Endodermal cell (in vitro differentiated cells): Measurements from ENCODE around the gene FILIP1L. TPM values are rescaled to one million over a fixed set of nuclear protein-coding genes. Genes with fewer than 3 reads are reported as not detected.
A peak's percentile ranks its signal among the peaks of the same experiment; 100 is the strongest.

Source experiments
- DNase-seq: peaks from one replicate; pipeline ENCODE4 v3.0.0-alpha.2; 2017
- H3K27ac ChIP-seq: 2 replicates; pipeline ENCODE4 v1.5.1; 2013; ENCODE audit warnings: mild to moderate bottlenecking, low read depth, low read length, moderate library complexity
- H3K27me3 ChIP-seq: 2 replicates; pipeline ENCODE4 v1.6.1; 2013; ENCODE audit warnings: mild to moderate bottlenecking, low read length, moderate library complexity; ENCODE audit not compliant: insufficient read depth, control insufficient read depth, poor library complexity, severe bottlenecking
- H3K36me3 ChIP-seq: 2 replicates; pipeline ENCODE4 v1.7.0; 2013; ENCODE audit warnings: mild to moderate bottlenecking, low read length, moderate library complexity; ENCODE audit not compliant: control insufficient read depth, insufficient read depth
- H3K4me1 ChIP-seq: one replicate; pipeline ENCODE4 v1.7.0; 2013; ENCODE audit warnings: low read length; ENCODE audit not compliant: control insufficient read depth, insufficient read depth
- H3K4me3 ChIP-seq: 2 replicates; pipeline ENCODE4 v1.5.1; 2013; ENCODE audit warnings: mild to moderate bottlenecking, low read length, moderate library complexity
- H3K9ac ChIP-seq: 2 replicates; pipeline ENCODE4 v1.6.1; 2013; ENCODE audit warnings: mild to moderate bottlenecking, low read length, moderate library complexity; ENCODE audit not compliant: poor library complexity, severe bottlenecking; ENCODE audit errors: extremely low read depth
- H3K9me3 ChIP-seq: 2 replicates; pipeline ENCODE4 v1.6.1; 2013; ENCODE audit warnings: mild to moderate bottlenecking, low read length, moderate library complexity; ENCODE audit not compliant: control insufficient read depth
- H3K27ac Mint-ChIP-seq: 2 replicates; pipeline ENCODE4 v1.8.0; 2020; ENCODE audit warnings: mixed read lengths
- H3K27me3 Mint-ChIP-seq: 2 replicates; pipeline ENCODE4 v1.8.0; 2021; ENCODE audit warnings: mild to moderate bottlenecking, mixed read lengths; ENCODE audit not compliant: insufficient read depth
- H3K36me3 Mint-ChIP-seq: 2 replicates; pipeline ENCODE4 v1.8.0; 2020; ENCODE audit warnings: low read depth, mixed read lengths
- H3K4me1 Mint-ChIP-seq: 2 replicates; pipeline ENCODE4 v1.8.0; 2020; ENCODE audit warnings: mixed read lengths
- H3K4me3 Mint-ChIP-seq: 2 replicates; pipeline ENCODE4 v1.8.0; 2020; ENCODE audit warnings: mild to moderate bottlenecking, moderate library complexity, mixed read lengths
- H3K9me3 Mint-ChIP-seq: 2 replicates; pipeline ENCODE4 v1.8.0; 2020; ENCODE audit warnings: mild to moderate bottlenecking, mixed read lengths
- WGBS, 2 experiments: methylation state at CpG; one replicate each; pipeline versions ENCODE4 v1.1.5 to v1.1.7; 2013; ENCODE audit warnings: missing lambda C conversion rate in 2 of 2, mixed read lengths in 1 of 2; ENCODE audit not compliant: insufficient coverage in 1 of 2, insufficient read length in 1 of 2; 5-methylcytosine and 5-hydroxymethylcytosine counted together
- total RNA-seq, 2 donors: library from RNA; stranded (reverse); fragmentation: NEBNext Ultra II Directional in 1 of 2; extraction: Animal tissue kit (Norgen Biotek cat#: 25700) in 1 of 2; gene quantifications; 2 replicates in 1 of 2; 3 replicates in 1 of 2; pipeline ENCODE4 v1.2.1, GENCODE V29; 2021
- TF ChIP-seq, protein P1 (sequence below): fragments of 200-600 bp; sonication (generic); conservative IDR thresholded peaks from 2 replicates; pipeline ENCODE4 v1.5.0; 2021; ENCODE audit warnings: antibody characterized with exemption, mild to moderate bottlenecking

Gene FILIP1L
- total RNA-seq, 2 donors from 2014 or later: 0.84 to 2.5 TPM

DNA sequence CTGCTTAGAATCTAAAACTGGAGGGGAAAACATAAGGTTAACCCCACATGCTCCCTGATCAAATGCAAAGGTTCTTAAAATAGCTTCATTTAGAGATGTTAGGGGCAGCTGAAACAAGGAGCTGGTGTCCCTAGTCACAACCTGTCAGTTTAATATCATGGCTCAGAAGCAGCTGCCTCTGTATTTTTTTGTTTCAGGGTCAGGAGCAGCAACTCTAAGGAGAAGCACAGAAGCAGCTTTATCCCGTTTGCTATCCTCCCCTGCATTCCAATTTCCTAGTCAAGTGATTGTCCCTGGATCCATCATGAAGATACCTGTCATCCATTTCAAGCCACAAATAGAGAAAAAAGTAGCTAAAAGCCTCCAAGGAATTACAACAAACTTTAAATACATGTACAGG, 4.1 kb downstream of the FILIP1L start:
- Histone ChIP-seq H3K4me1 (peaks cover 5% of the 10 kb centered on the region), H3K9me3 (no peaks in the 10 kb centered on the region), H3K36me3 (no peaks in the 10 kb centered on the region), H3K27me3 (no peaks in the 10 kb centered on the region), H3K27ac (no peak overlapping the region), H3K9ac (no peak overlapping the region), H3K4me3 (no peak overlapping the region)
- H3K4me3 Mint-ChIP-seq: no peak overlapping the region
- H3K36me3 Mint-ChIP-seq: no peaks in the 10 kb centered on the region
- H3K27me3 Mint-ChIP-seq: no peaks in the 10 kb centered on the region
- no peak overlapping the region for H3K27ac Mint-ChIP-seq
- peaks cover 34% of the 10 kb centered on the region for H3K4me1 Mint-ChIP-seq
- DNase-seq: no peak
- H3K9me3 Mint-ChIP-seq: no peaks in the 10 kb centered on the region
- WGBS, 2 experiments: 86% methylated on average over 1 of the region's 1 CpG; no CpG with 5 or more reads in 1 of the 2 experiments
- TF ChIP-seq, protein P1, sequence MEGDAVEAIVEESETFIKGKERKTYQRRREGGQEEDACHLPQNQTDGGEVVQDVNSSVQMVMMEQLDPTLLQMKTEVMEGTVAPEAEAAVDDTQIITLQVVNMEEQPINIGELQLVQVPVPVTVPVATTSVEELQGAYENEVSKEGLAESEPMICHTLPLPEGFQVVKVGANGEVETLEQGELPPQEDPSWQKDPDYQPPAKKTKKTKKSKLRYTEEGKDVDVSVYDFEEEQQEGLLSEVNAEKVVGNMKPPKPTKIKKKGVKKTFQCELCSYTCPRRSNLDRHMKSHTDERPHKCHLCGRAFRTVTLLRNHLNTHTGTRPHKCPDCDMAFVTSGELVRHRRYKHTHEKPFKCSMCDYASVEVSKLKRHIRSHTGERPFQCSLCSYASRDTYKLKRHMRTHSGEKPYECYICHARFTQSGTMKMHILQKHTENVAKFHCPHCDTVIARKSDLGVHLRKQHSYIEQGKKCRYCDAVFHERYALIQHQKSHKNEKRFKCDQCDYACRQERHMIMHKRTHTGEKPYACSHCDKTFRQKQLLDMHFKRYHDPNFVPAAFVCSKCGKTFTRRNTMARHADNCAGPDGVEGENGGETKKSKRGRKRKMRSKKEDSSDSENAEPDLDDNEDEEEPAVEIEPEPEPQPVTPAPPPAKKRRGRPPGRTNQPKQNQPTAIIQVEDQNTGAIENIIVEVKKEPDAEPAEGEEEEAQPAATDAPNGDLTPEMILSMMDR: no peak

DNA sequence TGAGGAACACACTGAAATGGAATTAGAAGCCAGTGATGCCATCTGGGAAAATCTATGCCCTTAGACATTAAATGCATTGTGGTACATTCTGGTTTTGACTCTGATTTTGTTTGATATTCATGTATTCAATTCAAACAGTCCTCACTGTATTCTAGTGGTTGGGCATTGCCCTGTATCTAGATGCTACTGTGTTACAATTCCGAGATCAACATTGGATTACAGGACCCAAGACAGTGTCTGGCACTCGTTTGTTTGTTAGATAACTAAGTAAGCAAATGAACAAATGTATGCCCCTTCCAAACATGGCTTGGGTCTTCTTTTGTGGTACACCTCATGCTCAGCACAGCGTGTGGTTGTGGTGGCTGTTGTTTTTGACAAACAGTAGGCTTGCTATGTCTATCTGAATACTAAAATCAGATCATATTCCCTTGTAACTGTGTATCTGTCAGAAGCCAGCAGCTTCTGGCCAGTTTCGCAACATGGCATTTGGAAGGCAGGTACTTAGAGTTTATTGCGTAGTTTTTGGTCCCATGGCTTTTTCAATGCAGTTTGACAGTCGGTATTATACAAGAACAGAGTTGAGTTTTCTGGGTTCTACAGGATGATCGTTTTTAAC, 5.7 kb downstream of the FILIP1L start:
- TF ChIP-seq, protein P1: no peak
- peak overlapping the region; percentile 13 for H3K4me3 ChIP-seq
- Mint-ChIP-seq H3K27me3 (no peaks in the 10 kb centered on the region), H3K27ac (peak overlapping the region; percentile 71), H3K4me3 (no peak overlapping the region), H3K9me3 (no peaks in the 10 kb centered on the region), H3K4me1 (peaks cover 49% of the 10 kb centered on the region), H3K36me3 (no peaks in the 10 kb centered on the region)
- whole genome bisulfite sequencing, 2 experiments: 89 to 91% methylated on average over 4 to 7 of the region's 7 CpGs
- H3K9ac ChIP-seq: no peak overlapping the region
- H3K4me1 ChIP-seq: peaks cover 8% of the 10 kb centered on the region
- DNase-seq: no peak
- H3K27ac ChIP-seq: no peak overlapping the region
- no peaks in the 10 kb centered on the region for H3K9me3 ChIP-seq
- H3K36me3 ChIP-seq: no peaks in the 10 kb centered on the region
- no peaks in the 10 kb centered on the region for H3K27me3 ChIP-seq

DNA sequence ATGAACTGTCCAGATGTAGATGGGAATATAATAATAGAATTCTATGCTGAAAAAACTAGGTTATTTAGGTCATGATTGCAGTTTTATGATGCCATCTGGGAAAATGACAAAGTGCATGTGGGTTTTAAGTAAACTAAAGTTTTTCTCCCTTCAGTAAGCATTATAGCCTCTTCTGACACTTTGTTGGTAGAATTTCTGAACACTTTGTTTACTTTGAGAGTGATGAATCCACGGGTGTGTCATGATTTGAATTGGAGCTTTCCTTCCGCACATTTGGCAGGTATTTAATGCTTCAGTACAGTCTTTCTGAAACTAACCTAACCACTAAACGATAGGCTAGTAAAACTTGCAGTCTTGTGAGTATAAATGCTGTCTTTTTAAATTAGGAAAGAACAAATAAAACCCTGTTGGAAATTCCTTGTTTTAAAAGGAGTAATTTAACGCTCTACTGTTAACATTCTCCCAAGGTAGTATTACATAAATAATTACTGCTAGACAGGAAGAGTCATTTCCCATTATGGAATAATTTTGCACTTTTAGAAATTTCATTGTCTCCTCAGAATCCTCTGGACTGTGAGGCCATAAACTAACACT, 7.0 kb downstream of the FILIP1L start:
- Mint-ChIP-seq H3K9me3 (no peaks in the 10 kb centered on the region), H3K36me3 (no peaks in the 10 kb centered on the region), H3K4me3 (no peak overlapping the region), H3K4me1 (peaks cover 58% of the 10 kb centered on the region), H3K27me3 (no peaks in the 10 kb centered on the region), H3K27ac (no peak overlapping the region)
- Histone ChIP-seq H3K36me3 (no peaks in the 10 kb centered on the region), H3K4me3 (no peak overlapping the region), H3K27ac (no peak overlapping the region), H3K27me3 (no peaks in the 10 kb centered on the region), H3K4me1 (peaks cover 8% of the 10 kb centered on the region), H3K9me3 (no peaks in the 10 kb centered on the region), H3K9ac (no peak overlapping the region)
- 88 to 100% methylated on average over 1 to 4 of the region's 4 CpGs for WGBS, 2 experiments
- TF ChIP-seq, protein P1: no peak
- no peak for DNase-seq
